Testis (tissue), 3 donors: ENCODE results near the gene SAP30BP. TPM values are rescaled to one million over a fixed set of nuclear protein-coding genes. Genes with fewer than 3 reads are reported as not detected.

ENCODE experiments used
- DNase-seq: peaks from one replicate; pipeline ENCODE4 v3.0.0-alpha.2; 2019
- H3K27ac ChIP-seq, 2 donors: fragments of 200-600 bp; sonication (generic); one replicate each; pipeline ENCODE4 v1.5.1; 2019
- H3K27me3 ChIP-seq: fragments of 200-600 bp; sonication (generic); one replicate; pipeline ENCODE4 v1.5.1; 2019
- H3K36me3 ChIP-seq: fragments of 200-600 bp; sonication (generic); one replicate; pipeline ENCODE4 v1.5.1; 2017; ENCODE audit warnings: low read depth; ENCODE audit errors: missing control alignments
- H3K4me1 ChIP-seq: fragments of 200-600 bp; sonication (generic); one replicate; pipeline ENCODE4 v1.5.1; 2019
- H3K4me3 ChIP-seq, 2 donors: fragments of 200-600 bp; sonication (generic); one replicate each; pipeline ENCODE4 v1.5.1; 2017 to 2019
- H3K9me3 ChIP-seq: fragments of 200-600 bp; sonication (generic); one replicate; pipeline ENCODE4 v1.5.1; 2017
- POLR2A ChIP-seq: fragments of 450-650 bp; IDR thresholded peaks from one replicate; pipeline ENCODE4 v1.6.1; 2017; ENCODE audit warnings: antibody characterized with exemption, mild to moderate bottlenecking, moderate library complexity
- WGBS, 2 donors: methylation state at CpG; one replicate each; pipeline ENCODE4 v1.1.5; 2018; 5-methylcytosine and 5-hydroxymethylcytosine counted together
- intact Hi-C: fragments of 100-400 bp; cut with DNase I; formaldehyde crosslinking; loops from one replicate; pipeline ENCODE4 v1.15.1; 2023; ENCODE audit warnings: low total_unique reads
- polyA plus RNA-seq: library from polyadenylated mRNA; stranded (reverse); fragments of 350-450 nt; fragmentation: Illumina TruSeq; extraction: RNeasy Lipid Tissue Mini Kit (QIAGEN cat#74804); gene quantifications from one replicate; pipeline ENCODE4 v1.2.3, GENCODE V29; 2014; ENCODE audit warnings: low read depth, low replicate concordance; ENCODE audit not compliant: insufficient read depth
- total RNA-seq, 2 donors: library from RNA; depleted of rRNA; stranded (reverse); fragments of >200 nt; gene quantifications; one replicate each; pipeline ENCODE4 v1.2.3, GENCODE V29; 2016
- TF ChIP-seq, protein P1 (sequence below), 3 experiments: fragments of 450-650 bp in 2 of 3; fragments of 200-600 bp in 1 of 3; sonication (generic) in 1 of 3; IDR thresholded peaks; one replicate each; pipeline ENCODE4 v1.5.1; 2016 to 2019; ENCODE audit warnings: antibody characterized with exemption in 3 of 3, mild to moderate bottlenecking in 2 of 3, moderate library complexity in 1 of 3

Gene SAP30BP
- total and polyA plus RNA-seq, 3 donors from 2014 or later, result 78.4 to 95.9 (median 86.9) TPM

DNA sequence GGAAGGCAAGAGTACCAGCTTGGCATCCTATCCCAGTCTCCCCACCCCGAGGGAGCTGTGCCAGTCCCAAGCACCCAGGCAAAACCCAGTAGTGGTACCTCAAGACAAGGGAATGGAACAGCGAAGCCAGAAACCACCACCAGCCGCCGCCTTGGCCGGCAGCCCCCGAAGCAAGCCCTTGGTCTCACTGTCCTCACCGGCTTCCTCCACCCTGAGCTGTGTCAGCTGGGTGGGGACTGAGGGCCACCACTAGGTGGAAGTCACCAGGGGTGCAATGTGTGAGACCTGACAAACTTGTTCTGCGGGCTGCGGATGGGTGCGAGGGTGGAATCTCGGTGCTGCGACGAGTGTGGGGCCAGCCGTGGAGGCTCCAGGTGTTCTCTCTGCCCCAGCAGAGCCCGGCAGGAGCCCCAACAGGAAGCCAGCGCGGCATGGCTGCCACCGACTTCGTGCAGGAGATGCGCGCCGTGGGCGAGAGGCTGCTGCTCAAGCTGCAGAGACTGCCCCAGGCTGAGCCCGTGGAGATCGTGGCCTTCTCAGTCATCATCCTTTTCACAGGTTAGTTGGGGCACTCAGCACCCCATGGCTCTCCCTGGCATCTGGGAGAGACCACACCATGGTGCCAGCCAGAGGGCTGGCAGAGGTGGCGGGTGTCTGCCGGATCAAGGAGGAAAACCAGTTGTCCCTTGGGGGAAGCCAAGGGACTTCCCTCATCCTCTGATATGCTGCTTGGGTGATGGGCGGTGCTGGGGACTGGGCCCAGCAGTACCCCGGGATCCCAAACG, 27.2 kb upstream of the SAP30BP start:
- no peak for DNase-seq
- TF ChIP-seq POLR2A, result no peak
- TF ChIP-seq, protein P1, sequence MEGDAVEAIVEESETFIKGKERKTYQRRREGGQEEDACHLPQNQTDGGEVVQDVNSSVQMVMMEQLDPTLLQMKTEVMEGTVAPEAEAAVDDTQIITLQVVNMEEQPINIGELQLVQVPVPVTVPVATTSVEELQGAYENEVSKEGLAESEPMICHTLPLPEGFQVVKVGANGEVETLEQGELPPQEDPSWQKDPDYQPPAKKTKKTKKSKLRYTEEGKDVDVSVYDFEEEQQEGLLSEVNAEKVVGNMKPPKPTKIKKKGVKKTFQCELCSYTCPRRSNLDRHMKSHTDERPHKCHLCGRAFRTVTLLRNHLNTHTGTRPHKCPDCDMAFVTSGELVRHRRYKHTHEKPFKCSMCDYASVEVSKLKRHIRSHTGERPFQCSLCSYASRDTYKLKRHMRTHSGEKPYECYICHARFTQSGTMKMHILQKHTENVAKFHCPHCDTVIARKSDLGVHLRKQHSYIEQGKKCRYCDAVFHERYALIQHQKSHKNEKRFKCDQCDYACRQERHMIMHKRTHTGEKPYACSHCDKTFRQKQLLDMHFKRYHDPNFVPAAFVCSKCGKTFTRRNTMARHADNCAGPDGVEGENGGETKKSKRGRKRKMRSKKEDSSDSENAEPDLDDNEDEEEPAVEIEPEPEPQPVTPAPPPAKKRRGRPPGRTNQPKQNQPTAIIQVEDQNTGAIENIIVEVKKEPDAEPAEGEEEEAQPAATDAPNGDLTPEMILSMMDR (IDR thresholded peaks at IDR 0.05), result no peak
- Histone ChIP-seq H3K9me3 (no peaks in the 10 kb centered on the region), H3K36me3 (no peaks in the 10 kb centered on the region), H3K27ac (no peak overlapping the region), H3K4me3 (no peak overlapping the region), H3K4me1 (peaks cover 18% of the 10 kb centered on the region), H3K27me3 (no peaks in the 10 kb centered on the region)
- intact Hi-C loops, result no loop called here
- WGBS, 2 donors, result 89 to 93% methylated on average over 9 to 30 of the region's 30 CpGs

DNA sequence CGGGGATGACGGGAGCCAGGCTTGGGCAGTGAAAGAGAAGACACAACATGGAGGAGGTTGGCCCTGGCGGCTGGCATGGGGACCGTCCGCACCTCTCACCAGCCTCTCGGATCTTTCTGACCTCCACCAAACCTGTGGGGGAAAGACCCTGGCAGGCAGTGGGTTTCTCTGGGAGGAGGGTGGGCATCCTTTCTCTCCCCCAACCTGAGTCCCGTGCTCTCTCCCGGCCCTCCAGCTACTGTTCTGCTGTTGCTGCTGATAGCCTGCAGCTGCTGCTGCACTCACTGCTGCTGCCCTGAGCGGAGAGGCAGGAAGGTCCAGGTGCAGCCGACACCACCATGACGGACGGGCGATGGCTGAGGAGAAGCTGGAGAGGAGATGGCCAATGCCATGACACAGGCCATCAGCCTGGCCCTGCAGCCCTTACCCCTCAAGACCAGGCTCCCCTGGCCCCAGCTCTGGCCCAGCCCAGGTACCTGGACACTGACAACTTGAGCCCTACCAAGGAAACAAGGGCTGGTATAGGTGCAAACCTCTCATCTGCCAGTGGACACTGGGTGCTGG, 26.5 kb upstream of the SAP30BP start:
- H3K36me3 ChIP-seq, result no peaks in the 10 kb centered on the region
- no peak overlapping the region for H3K27ac ChIP-seq
- H3K9me3 ChIP-seq, result no peaks in the 10 kb centered on the region
- peaks cover 12% of the 10 kb centered on the region for H3K4me1 ChIP-seq
- no peak for DNase-seq
- H3K4me3 ChIP-seq, result no peak overlapping the region
- H3K27me3 ChIP-seq, result no peaks in the 10 kb centered on the region
- TF ChIP-seq POLR2A, result no peak
- TF ChIP-seq, protein P1 (IDR thresholded peaks at IDR 0.05), result no peak
- 93 to 95% methylated on average over 11 to 13 of the region's 13 CpGs for WGBS, 2 donors
- intact Hi-C loops, result no loop called here

DNA sequence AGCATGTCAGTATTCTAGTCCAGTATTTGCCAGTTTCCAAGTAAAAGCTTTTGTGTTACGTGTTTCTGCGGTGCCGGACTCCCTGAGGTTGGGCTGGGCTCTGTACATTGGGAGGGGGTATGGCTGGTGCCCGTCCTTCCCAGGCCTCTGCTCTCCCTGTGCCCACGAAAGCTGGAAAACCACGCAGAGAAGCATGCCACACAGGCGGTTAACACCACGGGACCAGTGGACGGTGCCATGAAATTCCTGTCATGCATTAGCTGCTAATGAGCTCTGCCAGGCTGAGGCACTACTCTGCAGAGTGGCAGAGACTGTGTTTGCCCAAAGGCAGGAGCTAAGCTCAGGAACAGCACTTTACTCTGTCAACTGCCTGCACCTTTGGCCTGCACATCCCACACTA, 25.8 kb upstream of the SAP30BP start:
- no peak overlapping the region for H3K4me3 ChIP-seq
- H3K9me3 ChIP-seq, result no peaks in the 10 kb centered on the region
- no peaks in the 10 kb centered on the region for H3K27me3 ChIP-seq
- intact Hi-C loops, result no loop called here
- TF ChIP-seq, protein P1 (IDR thresholded peaks at IDR 0.05), result no peak
- no peak for TF ChIP-seq POLR2A
- WGBS, 2 donors, result 93 to 100% methylated on average over 2 to 9 of the region's 9 CpGs
- peaks cover 8% of the 10 kb centered on the region for H3K4me1 ChIP-seq
- H3K27ac ChIP-seq, result no peak overlapping the region
- no peak for DNase-seq
- no peaks in the 10 kb centered on the region for H3K36me3 ChIP-seq

DNA sequence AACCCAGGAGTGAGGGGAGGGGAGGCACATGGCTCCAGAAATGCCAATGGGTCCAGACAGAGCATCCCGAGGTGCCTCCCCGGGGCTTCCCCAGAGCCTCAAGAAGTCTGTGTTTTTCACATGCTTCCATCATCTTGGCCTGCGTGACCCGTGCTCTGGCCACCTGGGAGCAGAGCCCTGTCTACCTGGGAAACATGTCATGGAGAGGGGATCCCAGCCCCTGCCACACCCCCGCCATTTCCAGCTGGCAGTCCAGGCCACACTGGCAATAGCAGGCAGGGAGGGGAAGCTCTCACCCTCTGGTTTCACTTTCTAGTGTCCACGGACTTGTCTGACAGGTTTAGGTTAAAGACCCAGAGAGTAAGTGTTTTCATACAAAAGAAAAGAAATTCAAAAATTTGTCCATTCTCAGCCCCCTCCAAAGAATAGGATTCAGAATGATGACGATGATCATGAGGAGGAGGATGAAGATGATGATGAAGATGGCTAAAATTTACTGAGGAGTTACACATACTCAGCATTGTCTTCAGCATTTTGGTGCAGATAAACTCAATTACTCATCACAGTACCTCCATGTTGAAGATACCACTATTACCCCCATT, 24.9 kb upstream of the SAP30BP start:
- Histone ChIP-seq H3K27ac (no peak overlapping the region), H3K36me3 (no peaks in the 10 kb centered on the region), H3K9me3 (no peaks in the 10 kb centered on the region), H3K27me3 (no peaks in the 10 kb centered on the region), H3K4me3 (no peak overlapping the region), H3K4me1 (no peaks in the 10 kb centered on the region)
- TF ChIP-seq POLR2A, result no peak
- TF ChIP-seq, protein P1 (IDR thresholded peaks at IDR 0.05), result no peak
- intact Hi-C loops, result no loop called here
- DNase-seq, result no peak
- 86 to 92% methylated on average over 5 to 7 of the region's 7 CpGs for WGBS, 2 donors
